ENCODE results near the gene BUD13. TPM values are rescaled to one million over a fixed set of nuclear protein-coding genes. Genes with fewer than 3 reads are reported as not detected.

BUD13 gene
- total and polyA plus RNA-seq, 10 of the 15 experiments (the other 5 are each of a cell fraction or from before 2014, with no cell fraction given), result 10.9 to 36.5 (median 24.7) TPM

DNA sequence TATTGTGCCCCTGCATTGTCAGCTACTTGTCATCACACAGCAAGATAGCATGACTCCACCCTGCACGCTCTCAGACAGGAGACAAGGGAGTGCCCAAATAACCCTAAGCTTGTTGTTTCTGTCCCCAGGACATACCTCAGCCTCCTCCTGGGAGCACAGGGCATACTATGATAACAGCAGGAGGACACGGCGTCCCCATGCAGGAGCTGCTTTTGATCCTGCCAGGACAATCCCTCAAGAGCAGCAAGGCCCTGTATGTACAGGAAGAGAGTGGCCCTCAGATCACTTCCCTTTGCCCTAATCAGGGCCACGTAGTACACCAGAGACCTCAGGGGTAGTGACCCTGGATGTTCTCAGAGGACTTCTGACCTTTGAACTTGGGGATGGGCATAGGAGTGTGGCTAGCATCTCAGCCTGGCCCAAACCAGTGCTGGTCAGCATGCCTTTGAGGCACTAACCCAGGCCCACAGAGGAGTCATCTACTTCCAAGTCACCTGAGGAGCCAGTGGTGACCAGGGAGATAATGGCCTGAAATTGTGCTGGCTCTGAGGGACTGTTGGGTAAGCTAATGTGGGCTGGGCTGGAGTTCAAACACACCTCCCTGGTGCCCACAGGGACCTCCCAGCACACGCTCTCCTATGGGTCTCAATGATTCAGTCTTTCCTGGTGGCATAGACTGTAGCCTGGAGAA, 41.1 kb upstream of the BUD13 start:
- DNase-seq (ENCODE audit: low read depth, low spot score) (no peak), ATAC-seq (no peak), FAIRE-seq (no peak)
- H3K36me3 ChIP-seq (ENCODE audit: control insufficient read depth in 2 of 2, insufficient read depth in 2 of 2, low read length in 1 of 2), result no peaks in the 10 kb centered on the region
- no peak overlapping the region for H3K4me3 ChIP-seq
- TF ChIP-seq RAD21 (IDR thresholded peaks at IDR 0.05; ENCODE audit: insufficient read depth, low read depth, low read length) (no peak), RBBP5 (conservative IDR thresholded peaks at IDR 0.05) (no peak), RELA (IDR thresholded peaks at IDR 0.05; ENCODE audit: borderline replicate concordance, partially characterized antibody) (no peak), CBFB (IDR thresholded peaks at IDR 0.05; ENCODE audit: low read depth) (no peak), SMAD1 (IDR thresholded peaks at IDR 0.05; ENCODE audit: low read depth, partially characterized antibody) (no peak), EGR1 (IDR thresholded peaks at IDR 0.05; ENCODE audit: borderline replicate concordance in 1 of 2, low read depth in 2 of 2, low read length in 2 of 2) (no peak), HDGF (IDR thresholded peaks at IDR 0.05) (no peak)
- TF ChIP-seq, protein P1, sequence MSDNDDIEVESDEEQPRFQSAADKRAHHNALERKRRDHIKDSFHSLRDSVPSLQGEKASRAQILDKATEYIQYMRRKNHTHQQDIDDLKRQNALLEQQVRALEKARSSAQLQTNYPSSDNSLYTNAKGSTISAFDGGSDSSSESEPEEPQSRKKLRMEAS (IDR thresholded peaks at IDR 0.05; ENCODE audit: low read depth, low read length), result no peak
- ChIA-PET POLR2A (no interaction called here), SMC1A (ENCODE audit: uncharacterized antibody, unreplicated experiment) (interaction anchor here (0.7 to 1.2 kb wide), 3 partner anchors 20 to 38 kb away, joined by 3 to 4 read pairs (median 3); no protein-coding TSS in a partner anchor), CTCF (interaction anchor here (1.3 to 2.1 kb wide), 4 partner anchors 14 to 67 kb away, joined by 3 to 12 read pairs (median 8); partner anchors contain the start of gene APOA5), RAD21 (ENCODE audit: unreplicated experiment) (interaction anchor here (1.0 kb wide), 1 partner anchor 23 kb away, joined by 3 read pairs; the partner anchor contains the start of gene APOA5)
- intact Hi-C loops (cut with micrococcal nuclease; ENCODE audit: unreplicated experiment), result no loop called here
- no peaks in the 10 kb centered on the region for H3K79me2 ChIP-seq (ENCODE audit: control insufficient read depth, insufficient read depth, low read length)
- no peaks in the 10 kb centered on the region for H3K9me3 ChIP-seq (replicated peaks; ENCODE audit: control insufficient read depth, insufficient read depth, low read length)
- H2AFZ ChIP-seq (ENCODE audit: control insufficient read depth, low read depth, low read length), result no peak overlapping the region
- no peak overlapping the region for H3K9ac ChIP-seq (ENCODE audit: control insufficient read depth, insufficient read depth, low read length)
- 37% methylated on average over 5 of the region's 5 CpGs for WGBS (ENCODE audit: insufficient coverage, insufficient replicate concordance, low lambda C conversion rate, missing lambda C conversion rate)
- no peaks in the 10 kb centered on the region for H3K27me3 ChIP-seq (replicated peaks in 1 of 2; ENCODE audit: control insufficient read depth in 2 of 2, insufficient read depth in 2 of 2, low read length in 1 of 2)
- no peak overlapping the region for H3K27ac ChIP-seq (ENCODE audit: control insufficient read depth, insufficient read depth)
- H3K4me1 ChIP-seq (ENCODE audit: control insufficient read depth, insufficient read depth, low read length), result no peaks in the 10 kb centered on the region
- H3K4me2 ChIP-seq (ENCODE audit: control insufficient read depth, insufficient read depth), result no peak overlapping the region
- no peaks in the 10 kb centered on the region for H4K20me1 ChIP-seq (ENCODE audit: control insufficient read depth, insufficient read depth)
- BruUV-seq (replicated peaks), result no TSS peak
- in situ Hi-C loops (cut with MboI), result no loop called here
